KMS-11 (cell line): ENCODE results near the gene CASP12.
"Not testable (repeated sequence)": the region's sequence is repeated elsewhere in the genome, so short reads cannot be mapped to it uniquely, and the experiment has no call there.

Source experiments
- H2AFZ ChIP-seq: fragments of 200-600 bp; sonication (generic); 2 replicates; pipeline ENCODE4 v1.6.1; 2016; ENCODE audit warnings: antibody characterized with exemption, mixed run types, low read depth
- H3K27ac ChIP-seq: fragments of 200-600 bp; sonication (generic); 2 replicates; pipeline ENCODE4 v1.6.1; 2016; ENCODE audit warnings: mild to moderate bottlenecking, mixed run types
- H3K27me3 ChIP-seq: fragments of 200-600 bp; sonication (generic); 2 replicates; pipeline ENCODE4 v1.6.1; 2017; ENCODE audit warnings: mild to moderate bottlenecking, low read depth, mixed run types, moderate library complexity; ENCODE audit not compliant: insufficient read depth
- H3K36me3 ChIP-seq: fragments of 200-600 bp; sonication (generic); 2 replicates; pipeline ENCODE4 v1.6.1; 2017; ENCODE audit warnings: mild to moderate bottlenecking, mixed run types; ENCODE audit not compliant: insufficient read depth
- H3K4me1 ChIP-seq: fragments of 200-600 bp; sonication (generic); 2 replicates; pipeline ENCODE4 v1.6.1; 2016; ENCODE audit warnings: mild to moderate bottlenecking, low read depth, mixed run types; ENCODE audit not compliant: poor library complexity, severe bottlenecking
- H3K4me2 ChIP-seq: fragments of 200-600 bp; sonication (generic); 2 replicates; pipeline ENCODE4 v1.7.0; 2016; ENCODE audit warnings: mild to moderate bottlenecking, mixed run types
- H3K4me3 ChIP-seq: fragments of 200-600 bp; sonication (generic); IDR thresholded peaks from 2 replicates; pipeline ENCODE4 v1.6.1; 2017; ENCODE audit warnings: low read depth, low read length, mixed read lengths; ENCODE audit not compliant: insufficient read depth
- H3K79me2 ChIP-seq: fragments of 200-600 bp; sonication (generic); 2 replicates; pipeline ENCODE4 v1.6.1; 2016; ENCODE audit warnings: low read depth, mixed run types; ENCODE audit not compliant: insufficient read depth
- H3K9ac ChIP-seq: fragments of 200-600 bp; sonication (generic); 2 replicates; pipeline ENCODE4 v1.6.1; 2016; ENCODE audit warnings: mild to moderate bottlenecking, mixed run types
- H4K20me1 ChIP-seq: fragments of 200-600 bp; sonication (generic); 2 replicates; pipeline ENCODE4 v1.6.1; 2016; ENCODE audit warnings: mild to moderate bottlenecking, mixed run types; ENCODE audit not compliant: insufficient read depth
- TF ChIP-seq, protein P1 (sequence below): fragments of 200-600 bp; sonication (generic); conservative IDR thresholded peaks from 2 replicates; pipeline ENCODE4 v1.6.1; 2017; ENCODE audit warnings: low read depth, mild to moderate bottlenecking, antibody characterized with exemption, low read length, moderate library complexity, mixed read lengths

The CASP12 gene

GRCh38 chr11:104934594-104934993 lies 36.3 kb upstream of the CASP12 start:
- no peak overlapping the region for H3K9ac ChIP-seq
- H4K20me1 ChIP-seq, result no peaks in the 10 kb centered on the region
- H2AFZ ChIP-seq, result no peak overlapping the region
- no peak overlapping the region for H3K4me2 ChIP-seq
- no peaks in the 10 kb centered on the region for H3K27me3 ChIP-seq
- TF ChIP-seq, protein P1, sequence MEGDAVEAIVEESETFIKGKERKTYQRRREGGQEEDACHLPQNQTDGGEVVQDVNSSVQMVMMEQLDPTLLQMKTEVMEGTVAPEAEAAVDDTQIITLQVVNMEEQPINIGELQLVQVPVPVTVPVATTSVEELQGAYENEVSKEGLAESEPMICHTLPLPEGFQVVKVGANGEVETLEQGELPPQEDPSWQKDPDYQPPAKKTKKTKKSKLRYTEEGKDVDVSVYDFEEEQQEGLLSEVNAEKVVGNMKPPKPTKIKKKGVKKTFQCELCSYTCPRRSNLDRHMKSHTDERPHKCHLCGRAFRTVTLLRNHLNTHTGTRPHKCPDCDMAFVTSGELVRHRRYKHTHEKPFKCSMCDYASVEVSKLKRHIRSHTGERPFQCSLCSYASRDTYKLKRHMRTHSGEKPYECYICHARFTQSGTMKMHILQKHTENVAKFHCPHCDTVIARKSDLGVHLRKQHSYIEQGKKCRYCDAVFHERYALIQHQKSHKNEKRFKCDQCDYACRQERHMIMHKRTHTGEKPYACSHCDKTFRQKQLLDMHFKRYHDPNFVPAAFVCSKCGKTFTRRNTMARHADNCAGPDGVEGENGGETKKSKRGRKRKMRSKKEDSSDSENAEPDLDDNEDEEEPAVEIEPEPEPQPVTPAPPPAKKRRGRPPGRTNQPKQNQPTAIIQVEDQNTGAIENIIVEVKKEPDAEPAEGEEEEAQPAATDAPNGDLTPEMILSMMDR, result no peak
- no peaks in the 10 kb centered on the region for H3K4me1 ChIP-seq
- no peaks in the 10 kb centered on the region for H3K79me2 ChIP-seq
- H3K36me3 ChIP-seq, result no peaks in the 10 kb centered on the region
- no peak overlapping the region for H3K27ac ChIP-seq
- H3K4me3 ChIP-seq, result no peak overlapping the region

DNA sequence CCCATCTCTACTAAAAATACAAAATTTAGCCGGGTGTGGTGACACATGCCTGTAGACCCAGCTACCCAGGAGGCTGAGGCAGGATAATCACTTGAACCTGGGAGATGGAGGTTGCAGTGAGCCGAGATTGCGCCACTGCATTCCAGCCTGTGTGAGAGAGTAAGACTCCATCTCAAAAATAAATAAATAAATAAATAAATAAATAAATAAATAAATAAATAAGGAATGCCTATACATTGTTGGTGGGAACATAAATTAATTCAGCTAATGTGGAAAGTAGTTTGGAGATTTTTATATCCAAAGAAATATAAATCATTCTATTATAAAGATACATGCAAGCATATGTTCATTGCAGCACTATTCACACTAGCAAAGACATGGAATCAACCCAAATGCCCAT lies 35.8 kb upstream of the CASP12 start:
- H3K27ac ChIP-seq, H3K27me3 ChIP-seq, H3K9ac ChIP-seq, H3K4me3 ChIP-seq, H3K4me2 ChIP-seq, H3K79me2 ChIP-seq, H3K36me3 ChIP-seq, H4K20me1 ChIP-seq, H2AFZ ChIP-seq, H3K4me1 ChIP-seq: not testable (repeated sequence)

DNA sequence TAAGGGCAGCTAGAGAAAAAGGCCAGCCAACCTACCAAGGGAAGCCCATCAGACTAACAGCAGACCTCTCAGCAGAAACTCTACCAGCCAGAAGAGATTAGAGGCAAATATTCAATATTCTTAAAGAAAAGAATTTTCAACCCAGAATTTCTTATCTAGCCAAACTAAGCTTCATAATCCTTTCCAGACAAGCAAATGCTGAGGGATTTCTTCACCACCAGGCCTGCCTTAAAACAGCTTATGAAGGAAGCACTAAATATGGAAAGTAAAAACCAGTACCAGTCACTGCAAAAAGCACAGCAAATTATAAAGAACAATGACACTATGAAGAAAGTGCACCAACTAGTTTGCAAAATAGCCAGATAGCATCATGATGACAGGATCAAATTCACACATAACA lies 30.6 kb upstream of the CASP12 start:
- TF ChIP-seq, protein P1, result no peak
- Histone ChIP-seq H3K4me2 (no peak overlapping the region), H3K27ac (no peak overlapping the region), H3K27me3 (no peaks in the 10 kb centered on the region), H2AFZ (no peak overlapping the region), H4K20me1 (no peaks in the 10 kb centered on the region), H3K4me1 (no peaks in the 10 kb centered on the region), H3K79me2 (no peaks in the 10 kb centered on the region), H3K4me3 (no peak overlapping the region), H3K36me3 (no peaks in the 10 kb centered on the region), H3K9ac (no peak overlapping the region)

DNA sequence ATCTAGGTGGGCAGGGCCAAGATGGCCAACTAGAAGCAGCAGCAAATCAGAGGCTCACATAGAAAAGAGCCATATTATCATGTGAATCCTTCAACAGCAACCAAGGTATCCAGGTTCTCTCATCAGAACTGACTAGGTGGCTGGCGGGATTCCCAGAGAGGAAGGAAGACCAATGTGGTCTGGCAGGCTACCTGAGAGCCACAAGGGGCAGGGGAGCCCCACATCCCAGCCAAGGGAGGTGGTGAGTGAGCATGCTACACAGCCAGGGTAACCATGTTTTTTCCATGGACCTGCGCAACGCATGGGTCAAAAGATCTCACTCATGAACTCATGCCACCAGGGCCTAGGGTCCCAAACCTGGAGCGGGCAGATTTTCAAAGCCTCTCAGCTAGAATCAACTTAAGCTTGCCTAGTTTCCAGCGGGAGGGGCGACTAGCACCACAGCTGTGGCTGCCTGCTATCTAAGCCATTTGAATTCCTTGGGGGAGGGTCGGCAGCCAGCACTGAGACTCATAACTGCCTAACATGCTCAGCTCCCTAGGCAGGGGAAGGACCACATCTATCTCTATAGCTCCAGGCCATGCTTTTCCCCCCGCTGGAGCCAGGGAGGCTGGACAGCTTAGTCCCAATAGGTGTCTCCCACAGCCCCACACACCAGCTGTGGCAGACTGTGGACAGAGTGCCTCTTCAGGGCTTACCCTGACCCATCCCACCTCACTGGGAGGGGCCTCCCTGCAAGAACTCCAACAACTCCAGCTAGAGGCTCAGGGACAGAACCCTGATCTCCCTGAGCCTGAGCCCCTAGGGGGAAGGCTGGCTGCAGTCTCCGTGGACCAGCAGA lies 28.7 kb upstream of the CASP12 start:
- no peaks in the 10 kb centered on the region for H3K4me1 ChIP-seq
- no peaks in the 10 kb centered on the region for H3K79me2 ChIP-seq
- no peak overlapping the region for H3K27ac ChIP-seq
- H3K4me3 ChIP-seq, result no peak overlapping the region
- no peaks in the 10 kb centered on the region for H3K36me3 ChIP-seq
- no peak overlapping the region for H2AFZ ChIP-seq
- no peak overlapping the region for H3K9ac ChIP-seq
- H3K27me3 ChIP-seq, result no peaks in the 10 kb centered on the region
- H3K4me2 ChIP-seq, result no peak overlapping the region
- no peaks in the 10 kb centered on the region for H4K20me1 ChIP-seq
- TF ChIP-seq, protein P1, result no peak

DNA sequence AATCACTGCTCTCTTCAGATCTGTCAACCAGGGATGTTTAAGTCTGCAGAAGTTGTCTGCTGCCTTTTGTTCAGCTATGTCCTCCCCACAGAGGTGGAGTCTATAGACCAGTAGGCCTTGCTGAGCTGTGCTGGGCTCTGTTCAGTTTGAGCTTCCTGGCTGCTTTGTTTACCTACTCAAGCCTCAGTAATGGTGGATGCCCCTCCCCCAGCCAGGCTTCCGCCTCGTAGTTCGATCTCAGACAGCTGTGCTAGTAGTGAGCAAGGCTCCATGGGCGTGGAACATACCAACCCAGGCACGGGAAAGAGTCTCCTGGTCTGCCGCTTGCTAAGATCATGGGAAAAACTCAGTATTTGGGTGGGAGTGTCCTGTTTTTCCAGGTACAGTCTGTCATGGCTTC lies 27.6 kb upstream of the CASP12 start:
- no peak overlapping the region for H3K27ac ChIP-seq
- H3K9ac ChIP-seq, result no peak overlapping the region
- TF ChIP-seq, protein P1, result no peak
- H2AFZ ChIP-seq, result no peak overlapping the region
- H3K79me2 ChIP-seq, result no peaks in the 10 kb centered on the region
- no peak overlapping the region for H3K4me3 ChIP-seq
- no peaks in the 10 kb centered on the region for H3K4me1 ChIP-seq
- no peaks in the 10 kb centered on the region for H3K27me3 ChIP-seq
- H4K20me1 ChIP-seq, result no peaks in the 10 kb centered on the region
- H3K36me3 ChIP-seq, result no peaks in the 10 kb centered on the region
- H3K4me2 ChIP-seq, result no peak overlapping the region
